IPS-NIHi11 (cell line): ENCODE results near the gene CYB561.
A peak's percentile ranks its signal among the peaks of the same experiment; 100 is the strongest.

Source experiments
- DNase-seq: peaks from one replicate; pipeline ENCODE4 v3.0.0; 2012; ENCODE audit warnings: mixed read lengths, low spot score

Gene CYB561

DNA sequence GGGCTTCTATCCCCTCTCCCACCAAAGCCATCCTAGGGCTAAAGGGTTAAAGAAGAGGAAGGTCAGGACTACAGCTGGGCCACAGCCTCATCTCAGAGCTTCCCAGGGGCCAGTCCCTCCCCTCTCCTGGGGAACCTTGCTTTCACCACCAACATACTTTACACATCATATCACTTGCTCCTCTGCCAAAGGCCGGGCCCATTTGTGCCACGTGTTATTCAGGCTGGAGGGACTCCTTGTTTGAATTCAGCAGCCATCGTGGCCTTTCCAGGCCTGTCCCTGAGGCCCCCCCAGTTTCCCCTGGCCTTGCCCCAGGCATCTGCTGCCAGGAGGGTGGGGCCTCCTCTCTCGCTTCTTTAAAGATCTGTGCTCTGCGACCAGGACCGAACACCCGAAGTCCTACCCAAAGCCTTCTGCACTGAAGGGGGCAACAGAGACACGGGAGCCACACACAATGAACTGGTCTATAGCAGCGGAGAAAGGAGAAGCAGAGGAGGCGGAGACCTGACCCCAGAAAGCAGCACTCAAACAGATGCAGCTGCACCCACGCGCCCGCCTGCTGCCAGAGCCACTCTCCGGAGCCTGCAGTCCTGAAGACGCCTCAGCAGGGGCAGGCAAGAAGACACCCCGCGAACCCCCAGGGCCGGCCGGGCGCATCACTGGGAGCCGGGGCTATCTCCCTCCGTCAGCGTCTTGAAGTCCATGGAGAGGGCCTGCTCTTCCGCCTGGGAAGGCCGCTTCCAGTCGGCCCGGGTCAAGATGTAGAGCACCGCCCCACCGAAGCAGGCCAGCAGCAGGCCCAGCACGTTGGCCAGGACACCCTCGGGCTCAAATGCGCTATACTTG is 12.1 kb downstream of the CYB561 start:
- DNase-seq = no peak

GRCh38 chr17:63431939-63432804 is 13.9 kb downstream of the CYB561 start:
- DNase-seq = no peak

DNA sequence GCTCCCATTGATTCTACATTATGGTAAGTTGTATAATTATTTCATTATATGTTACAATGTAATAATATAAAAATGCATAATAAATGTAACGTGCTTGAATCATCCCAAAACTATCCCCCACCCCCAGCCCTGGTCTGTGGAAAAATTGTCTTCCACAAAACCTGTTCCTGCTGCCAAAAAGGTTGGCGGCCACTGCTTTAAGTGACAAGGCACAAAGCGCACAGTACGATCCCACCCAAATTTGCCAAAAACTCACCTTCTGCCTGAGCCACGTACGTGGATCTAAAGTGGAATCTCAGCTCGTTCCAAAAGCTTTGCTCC is 14.5 kb downstream of the CYB561 start:
- no peak for DNase-seq

DNA sequence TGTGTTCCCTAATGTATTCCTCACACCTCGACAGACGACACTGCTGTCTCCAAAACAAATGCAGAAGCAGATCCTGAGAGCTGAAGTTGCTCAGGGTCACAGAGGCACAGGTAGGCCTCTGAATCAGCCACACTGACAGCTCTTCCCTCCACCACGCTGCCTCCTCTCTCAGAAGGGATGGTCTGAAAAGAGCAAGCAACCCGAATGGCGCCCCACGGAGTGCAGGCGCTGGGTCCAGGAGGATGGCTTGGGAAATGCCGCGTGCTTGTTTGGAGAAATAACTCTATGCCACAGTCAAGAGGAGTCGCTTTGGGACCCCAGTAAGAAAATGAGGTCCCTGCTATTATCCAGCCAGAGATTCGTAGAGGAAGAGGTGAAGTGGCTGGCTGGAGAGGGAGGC is 15.9 kb downstream of the CYB561 start:
- DNase-seq = no peak

GRCh38 chr17:63429766-63430165 is 16.3 kb downstream of the CYB561 start:
- no peak for DNase-seq

DNA sequence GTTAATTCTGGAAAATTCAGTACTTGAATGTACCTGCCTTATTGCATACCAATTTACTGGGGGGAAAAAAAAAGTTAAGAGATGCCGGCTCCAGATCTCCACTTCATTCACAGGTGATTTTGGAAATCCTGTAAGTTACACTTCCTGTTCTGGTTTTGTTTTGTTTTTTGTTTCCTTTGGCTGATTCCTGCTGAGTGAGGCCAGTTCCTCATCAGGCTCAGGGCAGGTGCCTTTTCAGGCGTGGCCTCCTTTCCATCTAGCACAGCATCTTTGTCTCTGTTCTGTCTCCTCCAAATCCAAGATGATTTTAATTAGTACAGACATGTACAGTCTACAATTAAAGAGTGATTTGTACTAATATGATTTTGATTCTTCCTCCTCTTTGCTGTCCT is 19.2 kb downstream of the CYB561 start:
- no peak for DNase-seq

GRCh38 chr17:63426041-63426916 is 19.8 kb downstream of the CYB561 start:
- no peak for DNase-seq

DNA sequence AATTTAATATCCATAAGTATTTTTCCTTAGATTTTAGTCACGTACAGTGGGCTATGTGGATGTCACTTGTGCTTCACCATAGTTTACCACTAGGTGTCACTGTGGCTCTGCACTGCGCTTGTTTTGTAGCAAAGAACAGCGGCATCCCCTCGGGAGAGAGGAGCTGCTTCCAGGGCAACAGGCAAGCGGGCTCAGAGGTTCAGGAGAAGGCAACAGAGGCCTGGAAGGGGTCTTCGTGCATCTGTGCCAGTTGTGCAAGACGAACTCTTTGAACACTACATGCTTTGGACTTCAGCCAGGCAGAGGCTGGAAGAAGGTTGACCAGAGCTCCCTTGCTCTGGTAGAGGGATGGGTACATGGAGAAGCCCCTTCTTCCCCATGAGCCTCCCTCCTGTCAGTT is 20.6 kb downstream of the CYB561 start:
- DNase-seq = peak; percentile 85

- DNase-seq = no peak
Observed at GRCh38 chr17:63423963-63424362, 22.1 kb downstream of the CYB561 start.

DNA sequence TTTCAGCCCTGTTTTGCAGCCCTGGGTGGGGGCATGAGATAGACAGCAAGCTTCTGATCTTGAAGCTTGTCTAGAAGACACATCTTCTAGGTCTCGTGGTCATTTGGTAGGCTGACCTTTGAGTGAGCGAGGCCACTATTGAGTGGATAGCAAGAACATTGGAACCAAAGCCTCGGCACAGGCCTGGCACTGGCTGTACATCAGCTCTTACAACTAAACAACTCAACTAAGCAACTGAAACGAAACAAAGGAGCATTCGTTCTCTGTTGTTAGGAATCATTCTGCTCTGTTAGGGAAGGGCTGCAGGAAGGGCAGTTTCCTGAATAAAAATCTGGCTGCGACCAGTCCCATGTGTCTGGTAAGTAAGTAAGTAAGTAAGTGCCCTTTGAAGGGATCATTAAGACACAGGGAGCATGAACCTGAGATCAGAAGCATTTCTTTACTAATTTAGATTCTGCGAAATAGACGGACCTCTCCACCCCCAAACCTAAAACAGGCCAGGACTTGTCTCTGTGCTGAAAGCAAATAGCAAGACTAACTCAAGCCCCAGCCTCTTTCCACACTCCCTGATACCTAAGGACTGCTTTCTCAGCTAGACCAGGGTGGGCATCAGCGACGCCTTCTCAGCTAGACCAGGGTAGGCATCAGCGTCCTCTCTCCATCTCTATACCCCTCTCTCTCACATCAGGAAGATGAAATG is 22.7 kb downstream of the CYB561 start:
- DNase-seq = no peak

GRCh38 chr17:63421681-63422645 is 24.1 kb downstream of the CYB561 start:
- no peak for DNase-seq

DNA sequence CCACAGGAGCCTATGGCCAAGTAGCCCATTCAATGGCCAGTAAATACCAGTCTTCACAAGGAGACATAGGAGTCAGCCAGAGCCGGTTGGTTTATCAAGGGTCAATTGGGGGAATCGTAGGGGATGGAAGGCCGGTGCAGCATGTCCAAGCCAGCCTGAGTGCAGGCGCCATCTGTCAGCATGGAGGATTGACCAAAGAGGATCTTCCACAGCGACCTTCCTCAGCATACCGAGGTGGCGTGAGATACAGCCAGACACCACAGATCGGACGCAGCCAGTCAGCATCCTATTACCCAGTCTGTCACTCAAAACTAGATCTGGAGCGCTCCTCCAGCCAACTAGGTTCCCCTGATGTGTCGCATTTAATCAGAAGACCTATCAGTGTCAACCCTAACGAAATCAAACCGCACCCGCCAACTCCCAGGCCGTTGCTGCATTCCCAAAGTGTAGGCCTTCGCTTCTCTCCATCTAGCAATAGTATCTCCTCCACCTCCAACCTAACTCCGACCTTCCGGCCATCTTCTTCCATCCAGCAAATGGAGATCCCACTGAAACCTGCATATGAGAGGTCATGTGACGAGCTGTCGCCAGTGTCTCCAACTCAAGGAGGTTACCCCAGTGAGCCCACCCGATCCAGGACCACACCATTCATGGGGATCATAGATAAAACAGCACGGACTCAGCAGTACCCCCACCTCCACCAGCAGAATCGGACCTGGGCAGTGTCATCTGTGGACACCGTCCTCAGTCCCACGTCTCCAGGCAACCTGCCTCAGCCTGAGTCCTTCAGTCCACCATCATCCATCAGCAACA is 25.0 kb downstream of the CYB561 start:
- DNase-seq = no peak

DNA sequence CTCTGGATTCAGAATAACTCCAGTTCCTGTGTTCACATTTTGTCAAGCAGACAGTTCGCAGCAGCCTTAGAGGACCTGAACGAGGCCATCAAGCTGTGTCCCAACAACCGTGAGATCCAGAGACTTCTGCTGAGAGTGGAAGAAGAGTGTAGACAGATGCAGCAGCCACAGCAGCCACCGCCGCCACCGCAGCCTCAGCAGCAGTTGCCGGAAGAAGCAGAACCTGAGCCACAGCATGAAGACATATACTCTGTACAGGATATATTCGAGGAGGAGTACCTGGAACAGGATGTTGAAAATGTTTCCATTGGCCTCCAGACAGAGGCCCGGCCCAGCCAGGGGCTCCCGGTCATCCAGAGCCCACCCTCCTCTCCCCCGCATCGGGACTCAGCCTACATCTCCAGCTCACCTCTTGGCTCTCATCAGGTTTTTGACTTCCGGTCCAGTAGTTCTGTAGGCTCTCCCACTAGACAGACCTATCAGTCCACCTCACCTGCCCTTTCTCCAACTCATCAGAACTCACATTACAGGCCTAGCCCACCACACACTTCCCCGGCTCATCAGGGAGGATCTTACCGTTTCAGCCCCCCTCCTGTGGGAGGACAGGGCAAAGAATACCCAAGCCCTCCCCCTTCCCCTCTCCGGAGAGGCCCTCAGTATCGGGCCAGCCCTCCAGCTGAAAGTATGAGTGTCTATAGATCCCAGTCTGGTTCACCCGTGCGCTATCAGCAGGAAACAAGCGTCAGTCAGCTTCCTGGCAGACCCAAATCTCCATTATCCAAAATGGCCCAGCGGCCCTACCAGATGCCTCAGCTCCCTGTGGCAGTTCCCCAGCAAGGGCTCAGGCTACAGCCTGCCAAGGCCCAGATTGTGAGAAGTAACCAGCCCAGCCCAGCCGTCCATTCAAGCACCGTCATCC is 25.9 kb downstream of the CYB561 start:
- DNase-seq = no peak

- no peak for DNase-seq
Observed at GRCh38 chr17:63419398-63419797, 26.7 kb downstream of the CYB561 start.

GRCh38 chr17:63418540-63418939 is 27.6 kb downstream of the CYB561 start:
- no peak for DNase-seq

- DNase-seq = no peak
Observed at GRCh38 chr17:63414222-63414621, 31.9 kb downstream of the CYB561 start.

GRCh38 chr17:63413128-63413527 is 33.0 kb downstream of the CYB561 start:
- no peak for DNase-seq

DNA sequence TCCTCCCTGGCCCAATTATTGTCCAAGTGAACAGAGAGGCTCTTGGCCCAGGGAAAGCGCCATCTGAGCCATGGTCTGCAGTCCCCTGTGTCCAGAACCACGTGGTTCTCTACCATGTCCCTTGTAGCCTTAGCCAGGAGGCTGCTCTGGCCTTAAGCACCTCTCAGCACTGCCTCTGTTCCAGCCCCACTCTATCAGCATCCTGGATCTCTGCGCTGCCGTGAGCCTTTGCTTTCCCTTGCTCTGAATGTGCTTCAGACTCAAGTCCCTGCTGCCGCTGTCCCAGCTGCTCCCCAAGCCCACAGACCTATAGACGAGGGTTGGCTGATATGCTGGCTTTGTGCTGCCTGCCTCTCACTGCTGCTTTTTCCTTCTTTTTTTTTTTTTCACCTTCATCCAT is 33.9 kb downstream of the CYB561 start:
- no peak for DNase-seq
